ENCODE data around the gene MMP25. TPM values are rescaled to one million over a fixed set of nuclear protein-coding genes. Genes with fewer than 3 reads are reported as not detected.

MMP25 gene
- total RNA-seq, 2 experiments from 2014 or later = 1.1 to 1.5 TPM

GRCh38 chr16:3003582-3004270 is 42.6 kb upstream of the MMP25 start:
- Mint-ChIP-seq H3K4me1 (ENCODE audit: low read depth) (peaks cover 19% of the 10 kb centered on the region), H3K36me3 (ENCODE audit: low read depth) (no peaks in the 10 kb centered on the region), H3K27me3 (peaks cover 5% of the 10 kb centered on the region), H3K9me3 (no peaks in the 10 kb centered on the region), H3K27ac (no peak overlapping the region), H3K4me3 (no peak overlapping the region)
- ChIA-PET POLR2A (interaction anchor here (1.4 kb wide), 1 partner anchor 17 kb away, joined by 5 read pairs; the partner anchor contains the start of gene TNFRSF12A), CTCF (interaction anchor here (0.6 to 5.8 kb wide), 13 partner anchors 9 to 192 kb away, joined by 3 to 85 read pairs (median 4); partner anchors contain the start of genes CLDN6, HCFC1R1, THOC6 and TNFRSF12A)
- TF ChIP-seq CTCF (IDR thresholded peaks at IDR 0.05) = peak; percentile 59
- intact Hi-C loops (cut with micrococcal nuclease) = no loop called here
- ATAC-seq (peak; percentile 99), DNase-seq (peak; percentile 98)

GRCh38 chr16:3004319-3004718 is 42.0 kb upstream of the MMP25 start:
- intact Hi-C loops (cut with micrococcal nuclease) = no loop called here
- DNase-seq (peak; percentile 34), ATAC-seq (no peak)
- H3K27ac Mint-ChIP-seq = no peak overlapping the region
- peaks cover 21% of the 10 kb centered on the region for H3K4me1 Mint-ChIP-seq (ENCODE audit: low read depth)
- no peaks in the 10 kb centered on the region for H3K36me3 Mint-ChIP-seq (ENCODE audit: low read depth)
- no peaks in the 10 kb centered on the region for H3K9me3 Mint-ChIP-seq
- no peak overlapping the region for H3K4me3 Mint-ChIP-seq
- ChIA-PET POLR2A (interaction anchor here (1.4 kb wide), 1 partner anchor 16 kb away, joined by 5 read pairs; the partner anchor contains the start of gene TNFRSF12A), CTCF (interaction anchor here (0.6 to 5.8 kb wide), 13 partner anchors 9 to 192 kb away, joined by 3 to 85 read pairs (median 4); partner anchors contain the start of genes CLDN6, HCFC1R1, THOC6 and TNFRSF12A)
- peaks cover 5% of the 10 kb centered on the region for H3K27me3 Mint-ChIP-seq
- TF ChIP-seq CTCF (IDR thresholded peaks at IDR 0.05) = no peak

GRCh38 chr16:3004781-3005284 is 41.5 kb upstream of the MMP25 start:
- no peak for ATAC-seq
- intact Hi-C loops (cut with micrococcal nuclease) = no loop called here
- no peak overlapping the region for H3K27ac Mint-ChIP-seq
- peaks cover 21% of the 10 kb centered on the region for H3K4me1 Mint-ChIP-seq (ENCODE audit: low read depth)
- peak overlapping the region; percentile 55 for H3K4me3 Mint-ChIP-seq
- no peaks in the 10 kb centered on the region for H3K36me3 Mint-ChIP-seq (ENCODE audit: low read depth)
- ChIA-PET POLR2A (interaction anchor here (1.4 kb wide), 1 partner anchor 16 kb away, joined by 5 read pairs; the partner anchor contains the start of gene TNFRSF12A), CTCF (interaction anchor here (1.3 to 5.8 kb wide), 3 partner anchors 16 to 34 kb away, joined by 3 to 85 read pairs (median 56); partner anchors contain the start of genes CLDN6, HCFC1R1, THOC6 and TNFRSF12A)
- H3K9me3 Mint-ChIP-seq = no peaks in the 10 kb centered on the region
- no peak for DNase-seq
- TF ChIP-seq CTCF (IDR thresholded peaks at IDR 0.05) = no peak
- H3K27me3 Mint-ChIP-seq = peaks cover 5% of the 10 kb centered on the region

GRCh38 chr16:3007059-3007956 is 39.1 kb upstream of the MMP25 start:
- H3K27me3 Mint-ChIP-seq = peaks cover 7% of the 10 kb centered on the region
- intact Hi-C loops (cut with micrococcal nuclease) = no loop called here
- ChIA-PET POLR2A (interaction anchor here (1.7 kb wide), 2 partner anchors 13 to 20 kb away, joined by 5 to 6 read pairs; partner anchors contain the start of gene TNFRSF12A), CTCF (interaction anchor here (0.7 to 5.3 kb wide), 10 partner anchors 14 to 122 kb away, joined by 3 to 56 read pairs (median 6); partner anchors contain the start of genes CLDN6, HCFC1R1, THOC6 and TNFRSF12A)
- no peak overlapping the region for H3K27ac Mint-ChIP-seq
- H3K4me1 Mint-ChIP-seq (ENCODE audit: low read depth) = peaks cover 21% of the 10 kb centered on the region
- DNase-seq = no peak
- H3K9me3 Mint-ChIP-seq = no peaks in the 10 kb centered on the region
- TF ChIP-seq CTCF (IDR thresholded peaks at IDR 0.05) = no peak
- H3K36me3 Mint-ChIP-seq (ENCODE audit: low read depth) = no peaks in the 10 kb centered on the region
- ATAC-seq = no peak
- H3K4me3 Mint-ChIP-seq = no peak overlapping the region
